ENCODE measurements around the gene CERK. TPM values are rescaled to one million over a fixed set of nuclear protein-coding genes. Genes with fewer than 3 reads are reported as not detected.

Gene CERK
- total and polyA plus RNA-seq, 2 of the 13 experiments (the other 11 are each of a cell fraction or from before 2014, with no cell fraction given), result 40.3 to 41.9 TPM

GRCh38 chr22:46739094-46739870 is 1.2 kb upstream of the CERK start (continued):
- peak; percentile 15 for TF ChIP-seq ZBTB20 (CRISPR knock-in tag; IDR thresholded peaks at IDR 0.05; ENCODE audit: borderline replicate concordance, low read depth)
- no peak for TF ChIP-seq ZNF225 (CRISPR knock-in tag; IDR thresholded peaks at IDR 0.05)
- TF ChIP-seq EEA1 (CRISPR knock-in tag; IDR thresholded peaks at IDR 0.05; ENCODE audit: borderline replicate concordance), result no peak
- TF ChIP-seq DMTF1 (CRISPR knock-in tag; IDR thresholded peaks at IDR 0.05), result no peak
- TF ChIP-seq ZNF564 (CRISPR knock-in tag; IDR thresholded peaks at IDR 0.05), result 0 out of 2 replicates have a peak, but pooled peaks have one; percentile 67
- TF ChIP-seq ZNF674 (CRISPR knock-in tag; IDR thresholded peaks at IDR 0.05; ENCODE audit: low read depth), result no peak
- no peak for TF ChIP-seq ZBTB1 (CRISPR knock-in tag; IDR thresholded peaks at IDR 0.05; ENCODE audit: borderline replicate concordance)
- peak; percentile 71; the same call in 1 of the 2 replicates for TF ChIP-seq HDAC2 (CRISPR knock-in tag; IDR thresholded peaks at IDR 0.05)
- peak; percentile 71 for TF ChIP-seq MNT (IDR thresholded peaks at IDR 0.05)
- peak; percentile 63; the same call in 1 of the 2 replicates for TF ChIP-seq MLX (CRISPR knock-in tag; IDR thresholded peaks at IDR 0.05)
- TF ChIP-seq BRF2 (CRISPR knock-in tag; IDR thresholded peaks at IDR 0.05), result no peak
- TF ChIP-seq ZMYM4 (CRISPR knock-in tag; IDR thresholded peaks at IDR 0.05), result 0 out of 2 replicates have a peak, but pooled peaks have one; percentile 20
- TF ChIP-seq TEAD3 (CRISPR knock-in tag; optimal IDR thresholded peaks at IDR 0.05; ENCODE audit: borderline replicate concordance), result peak; percentile 9
- TF ChIP-seq ZNF782 (CRISPR knock-in tag; IDR thresholded peaks at IDR 0.05; ENCODE audit: borderline replicate concordance), result no peak
- no peak for TF ChIP-seq ATAD3A (CRISPR knock-in tag; IDR thresholded peaks at IDR 0.05)
- no peak for TF ChIP-seq SMAD1 (CRISPR knock-in tag; IDR thresholded peaks at IDR 0.05; ENCODE audit: borderline replicate concordance, low read depth)
- TF ChIP-seq MED1 (CRISPR knock-in tag; IDR thresholded peaks at IDR 0.05), result no peak
- no peak for TF ChIP-seq DNMT3B (CRISPR knock-in tag; conservative IDR thresholded peaks at IDR 0.05)
- peak; percentile 24; the same call in 1 of the 2 replicates for TF ChIP-seq ZBTB33 (CRISPR knock-in tag; IDR thresholded peaks at IDR 0.05)
- TF ChIP-seq TCF7 (IDR thresholded peaks at IDR 0.05; ENCODE audit: low read depth), result no peak
- no peak for TF ChIP-seq PLRG1 (conservative IDR thresholded peaks at IDR 0.05)
- no peak for TF ChIP-seq ELF1 (CRISPR knock-in tag; IDR thresholded peaks at IDR 0.05)

Measured in HepG2 (cell line).